HFF-Myc (cell line): ENCODE measurements around the gene ACBD4.

Experiments
- DNase-seq: peaks from one replicate; pipeline ENCODE4 v3.0.0-alpha.2; 2011; ENCODE audit warnings: low read depth; ENCODE audit errors: extremely low read depth
- H3K4me3 ChIP-seq: replicated peaks from 2 replicates; pipeline ENCODE4 v1.5.1; 2011; ENCODE audit warnings: low read depth, mild to moderate bottlenecking, control low read depth, low read length
- CTCF ChIP-seq: IDR thresholded peaks from 2 replicates; pipeline ENCODE4 v1.5.1; 2012; ENCODE audit warnings: mild to moderate bottlenecking, low read depth, low read length, control low read depth; ENCODE audit errors: missing control alignments

The ACBD4 gene

DNA sequence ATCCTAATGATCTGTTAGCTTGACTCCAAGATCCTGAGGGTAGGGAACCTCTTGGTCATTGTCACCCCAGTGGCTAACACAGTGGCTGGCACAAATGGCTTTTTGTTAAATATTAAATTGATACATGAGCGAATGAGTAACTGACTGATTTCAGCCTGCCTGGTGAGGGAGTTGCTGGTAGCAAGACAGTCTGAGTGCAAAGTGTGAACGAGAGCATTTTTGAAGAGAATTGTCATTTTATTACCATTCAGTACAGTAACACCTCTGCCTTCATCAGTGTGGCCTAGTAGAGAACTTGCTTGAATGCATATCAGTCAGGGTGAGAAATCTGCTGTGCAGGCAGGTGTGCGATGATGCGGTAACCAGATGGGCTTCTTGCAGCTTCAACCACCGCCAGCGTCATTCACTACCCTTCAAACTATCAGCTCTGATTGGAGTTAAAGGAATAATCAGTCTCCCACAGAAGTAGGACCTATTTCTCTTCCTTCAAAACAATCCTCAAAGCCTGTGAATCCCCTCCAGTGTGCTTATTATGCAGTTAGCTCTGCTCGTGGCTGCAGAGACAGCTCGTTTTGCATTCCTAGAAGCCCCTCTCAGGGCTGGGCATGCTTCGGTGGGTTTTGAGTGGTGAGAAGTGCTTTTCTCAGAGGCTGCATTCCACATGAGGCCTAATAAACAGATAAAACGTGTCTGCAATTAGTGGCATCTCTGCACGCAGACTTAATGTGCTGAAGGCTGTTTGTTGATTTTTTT is 55.2 kb downstream of the ACBD4 start:
- DNase-seq, result no peak
- TF ChIP-seq CTCF, result no peak
- no peak overlapping the region for H3K4me3 ChIP-seq
